ENCODE data around the gene ETNK2.

Gene ETNK2

GRCh38 chr1:204150702-204151551 is 917 bp downstream of the ETNK2 start:
- H3K4me1 ChIP-seq (ENCODE audit: control insufficient read depth in 2 of 2, insufficient read depth in 1 of 2, low read depth in 1 of 2, low read length in 2 of 2): peaks cover 14 to 17% of the 10 kb centered on the region in 2 donors
- H3K18ac ChIP-seq (ENCODE audit: low read length): peak overlapping the region; percentile 92
- no CpG with 5 or more reads among the region's 33 CpGs for WGBS, 2 donors (ENCODE audit: extremely low coverage in 2 of 2, insufficient read length in 2 of 2, insufficient replicate concordance in 1 of 2)
- peak overlapping the region; percentile 91 for H2BK12ac ChIP-seq (ENCODE audit: low read length)
- no peak for DNase-seq (ENCODE audit: low spot score)
- peak overlapping the region; percentile 66 for H3K9ac ChIP-seq (ENCODE audit: low read depth, low read length, poor library complexity)
- peak overlapping the region; percentile 41 for H2BK5ac ChIP-seq (ENCODE audit: low read length)
- peaks cover 3% of the 10 kb centered on the region for H3K79me1 ChIP-seq (ENCODE audit: low read depth, low read length)
- no peak overlapping the region for H3K27ac ChIP-seq (replicated peaks; ENCODE audit: low read length)
- peaks cover 0 to 24% (median 4%) of the 10 kb centered on the region in 3 experiments for H3K27me3 ChIP-seq (ENCODE audit: control insufficient read depth in 3 of 3, insufficient read depth in 3 of 3, low read depth in 1 of 3, low read length in 3 of 3)
- peak overlapping the region; percentile 40 for H2BK15ac ChIP-seq (ENCODE audit: low read length)
- H2AFZ ChIP-seq (ENCODE audit: low read length): peak overlapping the region; percentile 98
- H3K14ac ChIP-seq (ENCODE audit: low read length): no peak overlapping the region
- H2BK120ac ChIP-seq (ENCODE audit: low read depth, low read length): peak overlapping the region; percentile 77
- no peak overlapping the region for H4K8ac ChIP-seq (ENCODE audit: low read depth, low read length)
- no peak overlapping the region for H3K4ac ChIP-seq (ENCODE audit: low read length)
- peak overlapping the region; percentile 90 for H3K23ac ChIP-seq (ENCODE audit: low read depth, low read length, poor library complexity)
- H3K9me3 ChIP-seq (replicated peaks in 1 of 2; ENCODE audit: control insufficient read depth in 2 of 2, insufficient read depth in 1 of 2, low read depth in 1 of 2, low read length in 2 of 2): peaks cover 0 to 1% of the 10 kb centered on the region in 2 donors
- H3K4me3 ChIP-seq (ENCODE audit: low read length in 2 of 2): peak overlapping the region; percentile 58 to 87
- no peak overlapping the region for H4K91ac ChIP-seq (ENCODE audit: low read depth, low read length, poor library complexity)
- no peaks in the 10 kb centered on the region for H3K36me3 ChIP-seq (replicated peaks in 1 of 2; ENCODE audit: control insufficient read depth in 2 of 2, insufficient read depth in 2 of 2, low read length in 2 of 2)
- H3K4me2 ChIP-seq (ENCODE audit: insufficient read depth, low read length, poor library complexity, severe bottlenecking): peak overlapping the region; percentile 94
- peak overlapping the region; percentile 48 for H2AK5ac ChIP-seq (ENCODE audit: low read depth, low read length)

DNA sequence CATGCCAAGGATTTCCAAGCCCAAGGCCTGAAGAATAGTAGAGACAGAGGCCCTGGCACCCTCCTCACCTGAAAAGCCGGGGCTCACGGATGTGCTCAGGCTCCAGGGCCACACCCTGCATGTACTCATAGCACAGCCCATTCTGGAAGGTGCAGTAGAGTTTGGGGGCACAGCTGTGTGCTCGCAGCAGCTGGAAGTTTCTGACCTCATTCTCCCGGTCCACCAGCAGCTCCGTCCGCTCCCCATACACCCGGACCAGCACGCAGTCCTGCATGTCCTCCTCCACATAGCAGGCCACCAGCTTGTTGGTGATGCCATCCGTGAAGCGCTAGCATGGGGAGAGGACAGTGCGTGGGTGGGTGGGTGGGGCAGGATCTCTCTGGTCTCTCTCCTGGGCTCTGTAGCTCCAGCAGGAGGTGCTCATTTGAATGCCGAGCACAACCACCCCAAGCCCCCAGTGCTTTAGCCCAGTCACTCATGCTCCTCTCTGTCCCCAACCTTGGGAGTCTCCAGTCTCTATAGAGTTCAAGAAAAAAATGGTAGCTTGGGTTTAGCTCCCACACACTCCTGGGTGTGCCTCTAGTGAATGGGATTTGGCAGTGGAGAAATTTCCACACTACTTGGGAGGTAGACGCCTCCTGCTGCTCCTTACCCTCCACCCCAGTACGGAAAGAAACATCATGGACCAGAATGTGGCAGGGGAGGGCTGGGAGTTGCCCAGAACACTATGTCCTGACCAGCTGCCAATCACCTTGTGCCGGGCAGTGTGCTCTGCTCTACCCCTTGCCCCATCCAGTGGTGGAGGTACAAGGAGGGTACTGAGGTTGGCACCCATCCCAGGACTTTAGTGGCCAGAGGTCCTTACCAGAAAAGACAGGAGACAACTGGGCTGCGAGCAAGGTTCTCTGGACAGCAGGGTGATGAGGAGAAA is 1.9 kb downstream of the ETNK2 start:
- H2AFZ ChIP-seq (ENCODE audit: low read length): no peak overlapping the region
- peaks cover 3% of the 10 kb centered on the region for H3K79me1 ChIP-seq (ENCODE audit: low read depth, low read length)
- no peak overlapping the region for H3K4me2 ChIP-seq (ENCODE audit: insufficient read depth, low read length, poor library complexity, severe bottlenecking)
- peaks cover 14 to 17% of the 10 kb centered on the region in 2 donors for H3K4me1 ChIP-seq (ENCODE audit: control insufficient read depth in 2 of 2, insufficient read depth in 1 of 2, low read depth in 1 of 2, low read length in 2 of 2)
- no peak overlapping the region for H3K14ac ChIP-seq (ENCODE audit: low read length)
- no peaks in the 10 kb centered on the region for H3K36me3 ChIP-seq (replicated peaks in 1 of 2; ENCODE audit: control insufficient read depth in 2 of 2, insufficient read depth in 2 of 2, low read length in 2 of 2)
- H2BK5ac ChIP-seq (ENCODE audit: low read length): no peak overlapping the region
- no peak overlapping the region for H3K23ac ChIP-seq (ENCODE audit: low read depth, low read length, poor library complexity)
- H3K9ac ChIP-seq (ENCODE audit: low read depth, low read length, poor library complexity): no peak overlapping the region
- peaks cover 0 to 24% (median 0%) of the 10 kb centered on the region in 3 experiments for H3K27me3 ChIP-seq (ENCODE audit: control insufficient read depth in 3 of 3, insufficient read depth in 3 of 3, low read depth in 1 of 3, low read length in 3 of 3)
- no peak overlapping the region for H4K8ac ChIP-seq (ENCODE audit: low read depth, low read length)
- H3K4ac ChIP-seq (ENCODE audit: low read length): no peak overlapping the region
- no peak overlapping the region for H2BK120ac ChIP-seq (ENCODE audit: low read depth, low read length)
- WGBS, 2 donors (ENCODE audit: extremely low coverage in 2 of 2, insufficient read length in 2 of 2, insufficient replicate concordance in 1 of 2): no CpG with 5 or more reads among the region's 16 CpGs
- DNase-seq (ENCODE audit: low spot score): no peak
- H2AK5ac ChIP-seq (ENCODE audit: low read depth, low read length): no peak overlapping the region
- H2BK12ac ChIP-seq (ENCODE audit: low read length): no peak overlapping the region
- H3K9me3 ChIP-seq (replicated peaks in 1 of 2; ENCODE audit: control insufficient read depth in 2 of 2, insufficient read depth in 1 of 2, low read depth in 1 of 2, low read length in 2 of 2): peaks cover 0 to 1% of the 10 kb centered on the region in 2 donors
- H3K4me3 ChIP-seq (ENCODE audit: low read length in 2 of 2): no peak overlapping the region
- H3K18ac ChIP-seq (ENCODE audit: low read length): no peak overlapping the region
- H3K27ac ChIP-seq (replicated peaks; ENCODE audit: low read length): no peak overlapping the region
- H2BK15ac ChIP-seq (ENCODE audit: low read length): peak overlapping the region; percentile 40
- no peak overlapping the region for H4K91ac ChIP-seq (ENCODE audit: low read depth, low read length, poor library complexity)

- peak overlapping the region; percentile 47 for H2AK5ac ChIP-seq (ENCODE audit: low read depth, low read length)
- H4K8ac ChIP-seq (ENCODE audit: low read depth, low read length): no peak overlapping the region
- no peak overlapping the region for H3K23ac ChIP-seq (ENCODE audit: low read depth, low read length, poor library complexity)
- H4K91ac ChIP-seq (ENCODE audit: low read depth, low read length, poor library complexity): no peak overlapping the region
- no peak overlapping the region for H3K14ac ChIP-seq (ENCODE audit: low read length)
- WGBS, 2 donors (ENCODE audit: extremely low coverage in 2 of 2, insufficient read length in 2 of 2, insufficient replicate concordance in 1 of 2): no CpG with 5 or more reads among the region's 2 CpGs
- peaks cover 3% of the 10 kb centered on the region for H3K79me1 ChIP-seq (ENCODE audit: low read depth, low read length)
- H3K18ac ChIP-seq (ENCODE audit: low read length): peak overlapping the region; percentile 16
- H3K27ac ChIP-seq (replicated peaks; ENCODE audit: low read length): no peak overlapping the region
- H3K4me1 ChIP-seq (ENCODE audit: control insufficient read depth in 2 of 2, insufficient read depth in 1 of 2, low read depth in 1 of 2, low read length in 2 of 2): peaks cover 14 to 17% of the 10 kb centered on the region in 2 donors
- no peak overlapping the region for H2BK120ac ChIP-seq (ENCODE audit: low read depth, low read length)
- H3K4ac ChIP-seq (ENCODE audit: low read length): no peak overlapping the region
- no peak overlapping the region for H2BK5ac ChIP-seq (ENCODE audit: low read length)
- no peak overlapping the region for H2AFZ ChIP-seq (ENCODE audit: low read length)
- no peaks in the 10 kb centered on the region for H3K36me3 ChIP-seq (replicated peaks in 1 of 2; ENCODE audit: control insufficient read depth in 2 of 2, insufficient read depth in 2 of 2, low read length in 2 of 2)
- H2BK15ac ChIP-seq (ENCODE audit: low read length): no peak overlapping the region
- no peak overlapping the region for H3K4me3 ChIP-seq (ENCODE audit: low read length in 2 of 2)
- peaks cover 0 to 1% of the 10 kb centered on the region in 2 donors for H3K9me3 ChIP-seq (replicated peaks in 1 of 2; ENCODE audit: control insufficient read depth in 2 of 2, insufficient read depth in 1 of 2, low read depth in 1 of 2, low read length in 2 of 2)
- peaks cover 0 to 24% (median 0%) of the 10 kb centered on the region in 3 experiments for H3K27me3 ChIP-seq (ENCODE audit: control insufficient read depth in 3 of 3, insufficient read depth in 3 of 3, low read depth in 1 of 3, low read length in 3 of 3)
- no peak for DNase-seq (ENCODE audit: low spot score)
- no peak overlapping the region for H3K4me2 ChIP-seq (ENCODE audit: insufficient read depth, low read length, poor library complexity, severe bottlenecking)
- no peak overlapping the region for H2BK12ac ChIP-seq (ENCODE audit: low read length)
- no peak overlapping the region for H3K9ac ChIP-seq (ENCODE audit: low read depth, low read length, poor library complexity)
These were observed 2.7 kb downstream of the ETNK2 start for GRCh38 chr1:204149107-204149506.

Data from neuronal stem cell (in vitro differentiated cells).